Measurements from ENCODE around the gene ADPRH.

GRCh38 chr3:119637679-119638477 is 58.6 kb downstream of the ADPRH start:
- TF ChIP-seq CTCF (conservative IDR thresholded peaks at IDR 0.05; ENCODE audit: low read depth, low read length): no peak
- TF ChIP-seq EZH2 (IDR thresholded peaks at IDR 0.05; ENCODE audit: low read length, unreplicated experiment): no peak

Data from PC-3 (cell line).